Left colon (tissue), 2 donors: ENCODE data around the gene MID2. TPM values are rescaled to one million over a fixed set of nuclear protein-coding genes. Genes with fewer than 3 reads are reported as not detected.
"Not testable (repeated sequence)": the region's sequence is repeated elsewhere in the genome, so short reads cannot be mapped to it uniquely, and the experiment has no call there.

ENCODE experiments used
- ATAC-seq: fragments of 200-7000 bp; cut with Tn5 transposase; one replicate; pipeline ENCODE4 v1.9.1; 2020; ENCODE audit warnings: mild to moderate bottlenecking, moderate library complexity
- DNase-seq, 2 donors: peaks; one replicate each; pipeline ENCODE4 v3.0.0-alpha.2; 2020
- intact Hi-C, 2 donors: fragments of 100-400 bp; cut with DNase I in 1 of 2; cut with micrococcal nuclease in 1 of 2; formaldehyde crosslinking; loops; one replicate each; pipeline versions ENCODE4 v1.11.2 to v1.14.0; 2022; cut with DNase I, micrococcal nuclease
- total RNA-seq, 2 donors: library from RNA; stranded (reverse); fragmentation: NEBNext Ultra II Directional; extraction: Animal tissue kit (Norgen Biotek cat#: 25700); gene quantifications; one replicate each; pipeline ENCODE4 v1.2.1, GENCODE V29; 2021
- donor health status: DM: no; HTN: no; CAD: no.
- donor health status: DM: yes; HTN: yes; CAD: no.

Gene MID2
- total RNA-seq, 2 donors from 2014 or later = 2.2 to 8.5 TPM

GRCh38 chrX:107836958-107837357, 11.3 kb downstream of the MID2 start:
- ATAC-seq = no peak
- intact Hi-C loops = no loop called here
- no peak for DNase-seq

DNA sequence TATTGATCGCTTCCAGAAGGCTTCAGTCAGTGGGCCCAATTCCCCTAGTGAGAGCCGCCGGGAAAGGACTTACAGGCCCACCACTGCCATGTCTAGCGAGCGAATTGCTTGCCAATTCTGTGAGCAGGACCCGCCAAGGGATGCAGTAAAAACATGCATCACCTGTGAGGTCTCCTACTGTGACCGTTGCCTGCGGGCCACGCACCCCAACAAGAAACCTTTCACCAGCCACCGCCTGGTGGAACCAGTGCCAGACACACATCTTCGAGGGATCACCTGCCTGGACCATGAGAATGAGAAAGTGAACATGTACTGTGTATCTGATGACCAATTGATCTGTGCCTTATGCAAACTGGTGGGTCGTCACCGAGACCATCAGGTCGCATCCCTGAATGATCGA, 15.3 kb downstream of the MID2 start:
- no peak for ATAC-seq
- intact Hi-C loops = no loop called here
- no peak for DNase-seq

DNA sequence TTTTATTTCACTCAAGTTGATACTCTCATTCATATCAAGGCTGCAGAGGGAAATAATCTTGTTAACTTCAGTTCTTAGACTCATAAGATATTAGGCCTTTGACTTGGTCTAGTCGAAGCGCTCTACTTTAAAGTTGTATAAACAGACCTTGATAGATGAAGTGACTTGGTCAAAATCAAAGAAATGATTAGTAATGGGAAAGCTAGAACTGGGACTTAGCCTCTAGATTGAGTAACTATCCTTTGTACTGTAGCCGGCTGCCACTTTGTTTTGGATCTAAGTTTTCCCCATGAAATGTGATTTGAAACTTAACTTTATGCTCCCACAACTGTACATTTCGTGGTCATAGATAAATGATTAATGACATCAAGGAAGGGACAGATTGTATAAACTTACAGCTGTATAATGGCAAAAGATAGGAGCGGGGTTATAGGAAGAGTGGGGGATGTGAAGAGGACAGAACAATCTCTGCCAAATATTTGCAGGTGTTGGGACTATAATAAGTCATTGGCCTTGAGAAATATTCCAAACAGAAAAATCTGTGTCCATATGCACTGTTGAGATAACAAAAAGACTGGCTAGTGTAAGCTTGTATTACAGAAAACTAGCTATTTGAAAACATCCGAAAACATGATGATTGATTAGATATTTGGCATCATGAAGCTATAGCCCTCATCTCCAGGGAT, 17.2 kb downstream of the MID2 start:
- DNase-seq (no peak), ATAC-seq (no peak)
- intact Hi-C loops = no loop called here

GRCh38 chrX:107845625-107846024, 20.0 kb downstream of the MID2 start:
- ATAC-seq (no peak), DNase-seq (no peak)
- intact Hi-C loops = no loop called here

GRCh38 chrX:107848591-107848990, 22.9 kb downstream of the MID2 start:
- ATAC-seq (no peak), DNase-seq (no peak)
- intact Hi-C loops = no loop called here

- no peak for DNase-seq
- no peak for ATAC-seq
- intact Hi-C loops = no loop called here
Observed at GRCh38 chrX:107849747-107850421, 24.2 kb downstream of the MID2 start.

DNA sequence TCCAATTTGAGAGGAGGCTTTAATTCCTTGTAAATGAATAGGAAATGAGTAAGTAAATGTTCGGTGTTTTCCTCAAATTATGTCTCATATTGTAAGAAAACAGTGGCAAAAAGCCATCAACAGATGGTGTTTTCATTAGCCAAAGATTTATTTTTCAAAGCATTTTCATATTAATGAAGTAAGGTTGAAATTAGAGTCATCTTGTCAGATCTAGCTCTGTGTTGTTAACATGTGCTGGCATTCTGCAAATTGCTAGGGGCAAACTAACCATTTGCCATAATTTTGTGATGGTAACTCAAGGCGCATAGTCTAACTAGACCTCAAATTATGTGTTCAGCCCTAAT, 24.7 kb downstream of the MID2 start:
- DNase-seq = no peak
- intact Hi-C loops = no loop called here
- no peak for ATAC-seq

GRCh38 chrX:107851215-107851614, 25.5 kb downstream of the MID2 start:
- intact Hi-C loops = no loop called here
- DNase-seq (no peak), ATAC-seq (no peak)

GRCh38 chrX:107851665-107852064, 26.0 kb downstream of the MID2 start:
- intact Hi-C loops, DNase-seq, ATAC-seq: not testable (repeated sequence)

GRCh38 chrX:107856289-107856688, 30.6 kb downstream of the MID2 start:
- no peak for DNase-seq
- no peak for ATAC-seq
- intact Hi-C loops = no loop called here

- ATAC-seq, DNase-seq, intact Hi-C loops: not testable (repeated sequence)
Observed at GRCh38 chrX:107857041-107857440, 31.4 kb downstream of the MID2 start.

- intact Hi-C loops = no loop called here
- ATAC-seq (peak; percentile 66), DNase-seq (no peak)
Observed at GRCh38 chrX:107857837-107858236, 32.2 kb downstream of the MID2 start.

GRCh38 chrX:107861056-107861455, 35.4 kb downstream of the MID2 start:
- DNase-seq = no peak
- intact Hi-C loops = no loop called here
- ATAC-seq = no peak

- DNase-seq (no peak), ATAC-seq (no peak)
- intact Hi-C loops = no loop called here
Observed at GRCh38 chrX:107871136-107871535, 45.5 kb downstream of the MID2 start.

DNA sequence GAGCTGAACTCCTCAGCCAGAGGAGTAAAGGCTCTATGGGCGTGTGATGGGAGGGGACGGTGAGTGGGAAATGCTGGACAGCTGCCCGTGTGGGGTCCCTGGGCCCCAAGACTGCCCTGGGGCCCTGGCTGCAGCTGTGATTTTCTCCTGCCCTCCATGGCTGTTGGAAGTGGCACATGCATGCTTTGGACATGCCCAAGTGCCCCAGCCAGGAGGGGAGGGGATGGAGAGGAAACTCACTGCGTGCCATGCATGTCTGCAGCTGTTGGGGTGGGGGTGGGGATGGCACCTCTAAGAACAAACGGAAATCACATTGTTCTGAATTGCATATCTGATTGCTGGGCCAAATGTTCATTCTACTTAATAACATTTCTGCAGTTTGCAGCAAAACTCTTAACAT, 52.4 kb downstream of the MID2 start:
- DNase-seq = no peak
- intact Hi-C loops = no loop called here
- no peak for ATAC-seq

GRCh38 chrX:107880054-107880610, 54.5 kb downstream of the MID2 start:
- ATAC-seq (no peak), DNase-seq (no peak)
- intact Hi-C loops = no loop called here

GRCh38 chrX:107894038-107894437, 68.4 kb downstream of the MID2 start:
- intact Hi-C loops = loop anchor here in 1 of 2 donors (10.0 kb wide), 1 partner anchor 239 kb away; no protein-coding TSS in a partner anchor
- DNase-seq (no peak), ATAC-seq (peak; percentile 64)

DNA sequence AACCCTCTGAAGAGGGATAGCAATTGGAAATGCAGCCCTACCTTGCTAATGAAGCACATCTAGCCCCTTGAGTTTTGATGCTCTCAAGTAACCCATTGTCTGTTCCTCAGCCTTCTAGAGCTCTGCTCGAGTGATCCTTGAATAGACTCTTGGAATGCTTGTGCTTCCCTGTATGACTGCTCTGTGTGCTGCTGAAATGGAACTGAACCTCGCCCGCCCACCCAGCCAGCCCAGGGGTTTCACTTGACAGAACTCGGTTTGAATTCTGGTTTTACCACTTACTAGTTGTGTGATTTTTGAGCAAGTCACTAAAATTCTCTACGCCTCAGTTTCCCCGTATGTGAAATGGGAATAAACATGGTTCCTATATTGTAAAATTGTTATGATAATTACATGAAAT, 77.1 kb downstream of the MID2 start:
- ATAC-seq = no peak
- no peak for DNase-seq
- intact Hi-C loops = no loop called here

DNA sequence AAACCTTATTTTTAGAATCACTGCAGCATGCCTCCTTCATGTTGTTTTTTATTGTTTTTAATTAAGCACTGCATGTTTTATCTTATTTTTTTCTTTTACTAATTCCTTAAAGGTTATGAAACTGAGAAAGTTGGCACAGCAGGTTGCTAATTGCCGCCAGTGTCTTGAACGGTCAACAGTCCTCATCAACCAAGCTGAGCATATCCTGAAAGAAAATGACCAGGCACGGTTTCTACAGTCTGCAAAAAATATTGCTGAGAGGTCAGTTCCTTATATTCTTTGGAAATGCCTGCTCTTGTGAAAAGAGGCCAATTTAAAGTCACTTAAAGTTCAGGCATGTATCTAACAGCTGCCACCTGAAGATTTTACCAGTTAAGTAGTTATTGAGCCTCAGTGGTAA, 79.7 kb downstream of the MID2 start:
- intact Hi-C loops = no loop called here
- no peak for ATAC-seq
- no peak for DNase-seq

GRCh38 chrX:107924136-107924746, 98.6 kb downstream of the MID2 start:
- DNase-seq (no peak), ATAC-seq (peak; percentile 20)
- intact Hi-C loops = no loop called here
